Keratinocyte (primary cell): Measurements from ENCODE around the gene RYR1.

ENCODE experiments used
- EZH2 ChIP-seq: IDR thresholded peaks from one replicate; pipeline ENCODE4 v1.6.1; 2012; ENCODE audit warnings: inconsistent platforms, mild to moderate bottlenecking, low read length, moderate library complexity
- TF ChIP-seq, protein P1 (sequence below), 3 experiments: IDR thresholded peaks in 1 of 3; conservative IDR thresholded peaks in 1 of 3; optimal IDR thresholded peaks in 1 of 3; 2 replicates in 2 of 3; 3 replicates in 1 of 3; pipeline versions ENCODE3 to v1.5.1; 2011; ENCODE audit warnings: low read length in 3 of 3, mild to moderate bottlenecking in 3 of 3, moderate library complexity in 2 of 3, control low read depth in 1 of 3, inconsistent platforms in 1 of 3; ENCODE audit not compliant: insufficient read depth in 2 of 3; ENCODE audit errors: extremely low read depth in 1 of 3

DNA sequence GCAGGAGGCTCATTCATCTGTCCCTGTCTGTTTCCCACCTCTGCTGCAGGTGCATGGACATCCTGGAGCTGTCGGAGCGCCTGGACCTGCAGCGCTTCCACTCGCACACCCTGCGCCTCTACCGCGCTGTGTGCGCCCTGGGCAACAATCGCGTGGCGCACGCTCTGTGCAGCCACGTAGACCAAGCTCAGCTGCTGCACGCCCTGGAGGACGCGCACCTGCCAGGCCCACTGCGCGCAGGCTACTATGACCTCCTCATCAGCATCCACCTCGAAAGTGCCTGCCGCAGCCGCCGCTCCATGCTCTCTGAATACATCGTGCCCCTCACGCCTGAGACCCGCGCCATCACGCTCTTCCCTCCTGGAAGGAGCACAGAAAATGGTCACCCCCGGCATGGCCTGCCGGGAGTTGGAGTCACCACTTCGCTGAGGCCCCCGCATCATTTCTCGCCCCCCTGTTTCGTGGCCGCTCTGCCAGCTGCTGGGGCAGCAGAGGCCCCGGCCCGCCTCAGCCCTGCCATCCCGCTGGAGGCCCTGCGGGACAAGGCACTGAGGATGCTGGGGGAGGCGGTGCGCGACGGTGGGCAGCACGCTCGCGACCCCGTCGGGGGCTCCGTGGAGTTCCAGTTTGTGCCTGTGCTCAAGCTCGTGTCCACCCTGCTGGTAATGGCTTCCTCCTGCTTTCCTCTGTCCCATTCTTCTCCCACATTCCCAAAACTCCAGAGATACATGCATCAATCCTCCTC is 52.2 kb downstream of the RYR1 start:
- TF ChIP-seq, protein P1, sequence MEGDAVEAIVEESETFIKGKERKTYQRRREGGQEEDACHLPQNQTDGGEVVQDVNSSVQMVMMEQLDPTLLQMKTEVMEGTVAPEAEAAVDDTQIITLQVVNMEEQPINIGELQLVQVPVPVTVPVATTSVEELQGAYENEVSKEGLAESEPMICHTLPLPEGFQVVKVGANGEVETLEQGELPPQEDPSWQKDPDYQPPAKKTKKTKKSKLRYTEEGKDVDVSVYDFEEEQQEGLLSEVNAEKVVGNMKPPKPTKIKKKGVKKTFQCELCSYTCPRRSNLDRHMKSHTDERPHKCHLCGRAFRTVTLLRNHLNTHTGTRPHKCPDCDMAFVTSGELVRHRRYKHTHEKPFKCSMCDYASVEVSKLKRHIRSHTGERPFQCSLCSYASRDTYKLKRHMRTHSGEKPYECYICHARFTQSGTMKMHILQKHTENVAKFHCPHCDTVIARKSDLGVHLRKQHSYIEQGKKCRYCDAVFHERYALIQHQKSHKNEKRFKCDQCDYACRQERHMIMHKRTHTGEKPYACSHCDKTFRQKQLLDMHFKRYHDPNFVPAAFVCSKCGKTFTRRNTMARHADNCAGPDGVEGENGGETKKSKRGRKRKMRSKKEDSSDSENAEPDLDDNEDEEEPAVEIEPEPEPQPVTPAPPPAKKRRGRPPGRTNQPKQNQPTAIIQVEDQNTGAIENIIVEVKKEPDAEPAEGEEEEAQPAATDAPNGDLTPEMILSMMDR (optimal IDR thresholded peaks at IDR 0.05 in 1 of 3, IDR thresholded peaks at IDR 0.05 in 1 of 3, conservative IDR thresholded peaks at IDR 0.05 in 1 of 3; ENCODE audit: extremely low read depth in 1 of 3, insufficient read depth in 2 of 3, low read length in 3 of 3), result no peak
- no peak for TF ChIP-seq EZH2
